Skin epidermis (tissue), 12 donors: ENCODE data around the gene TIMM22.
A peak's percentile ranks its signal among the peaks of the same experiment; 100 is the strongest.

Experiments
- H3K27ac ChIP-seq, 21 experiments: fragments of 200-600 bp; sonication (generic) in 11 of 21; one replicate each; pipeline ENCODE4 v1.5.0; 2020; ENCODE audit warnings: mild to moderate bottlenecking in 3 of 21, inconsistent platforms in 2 of 21, moderate library complexity in 2 of 21
- H3K4me3 ChIP-seq, 7 experiments: fragments of 200-600 bp; sonication (generic) in 2 of 7; one replicate each; pipeline ENCODE4 v1.5.0; 2020; ENCODE audit warnings: inconsistent platforms in 2 of 7, mild to moderate bottlenecking in 2 of 7, moderate library complexity in 1 of 7

Gene TIMM22

DNA sequence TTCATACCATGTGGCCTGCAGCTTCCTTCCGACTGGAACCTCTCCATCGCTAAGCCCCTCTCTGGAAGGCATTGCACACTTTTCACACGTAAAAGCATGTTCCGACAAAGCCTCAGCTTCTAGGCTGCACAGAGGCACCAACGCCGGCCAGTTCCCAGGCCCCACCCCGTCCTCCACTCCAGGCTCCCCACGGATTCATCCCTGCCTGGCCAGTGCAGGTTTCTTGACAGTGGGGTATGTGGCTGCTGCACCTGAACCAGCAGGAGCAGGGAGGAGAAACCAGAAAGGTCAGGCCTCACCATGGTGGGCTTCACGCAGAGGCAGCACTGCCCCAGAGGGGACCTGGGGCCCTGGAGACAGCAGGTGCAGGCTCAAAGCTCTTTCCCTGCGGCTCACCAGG lies 14.2 kb downstream of the TIMM22 start:
- Histone ChIP-seq H3K4me3 (no peak overlapping the region), H3K27ac (no peak overlapping the region)

DNA sequence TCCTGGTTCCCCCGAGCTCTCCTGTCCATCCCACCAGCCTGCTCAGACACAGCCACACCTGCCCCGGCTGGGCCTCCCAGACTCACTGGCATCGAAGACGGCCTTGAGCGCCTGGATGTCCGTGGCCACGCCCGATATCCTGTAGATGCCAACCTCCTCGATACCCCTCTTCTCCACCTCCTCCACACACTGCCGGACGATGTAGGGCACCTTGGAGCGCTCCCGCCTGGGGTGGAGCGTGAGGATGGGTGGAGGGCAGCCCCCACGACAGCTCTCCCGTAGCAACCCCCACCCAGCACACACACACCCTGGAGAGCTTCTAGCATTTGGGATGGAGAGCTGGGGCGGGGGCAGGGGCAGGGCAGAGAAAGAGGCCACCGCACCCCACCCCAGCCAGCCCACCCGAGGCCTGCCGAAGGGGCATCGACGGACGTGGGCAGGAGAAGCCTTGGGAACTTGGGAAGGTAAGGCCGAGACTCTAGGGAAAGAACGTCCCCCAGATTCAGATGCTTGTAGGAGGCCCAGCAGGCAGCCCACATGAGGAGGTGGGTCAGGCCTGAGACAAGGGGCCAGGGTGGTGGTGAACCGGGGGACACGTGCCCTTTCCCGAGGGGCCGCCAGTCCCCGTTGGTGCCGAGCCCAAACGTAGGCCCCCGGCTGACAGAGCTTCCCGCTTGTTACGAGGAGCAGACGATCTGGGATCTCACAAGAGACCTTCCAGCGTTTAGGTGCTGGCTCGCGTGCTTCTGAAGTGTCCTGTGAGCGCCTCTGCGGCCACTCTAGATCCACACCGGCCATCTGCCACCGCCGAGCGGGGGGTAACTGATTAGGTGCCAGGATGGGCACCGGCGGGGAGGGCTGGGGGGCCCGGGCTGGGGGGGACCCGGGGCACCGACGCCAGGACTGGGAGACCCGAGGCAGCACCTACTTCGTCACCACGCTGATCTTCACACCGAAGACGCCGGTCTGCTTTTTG lies 15.1 kb downstream of the TIMM22 start:
- H3K27ac ChIP-seq: no peak overlapping the region
- no peak overlapping the region for H3K4me3 ChIP-seq

DNA sequence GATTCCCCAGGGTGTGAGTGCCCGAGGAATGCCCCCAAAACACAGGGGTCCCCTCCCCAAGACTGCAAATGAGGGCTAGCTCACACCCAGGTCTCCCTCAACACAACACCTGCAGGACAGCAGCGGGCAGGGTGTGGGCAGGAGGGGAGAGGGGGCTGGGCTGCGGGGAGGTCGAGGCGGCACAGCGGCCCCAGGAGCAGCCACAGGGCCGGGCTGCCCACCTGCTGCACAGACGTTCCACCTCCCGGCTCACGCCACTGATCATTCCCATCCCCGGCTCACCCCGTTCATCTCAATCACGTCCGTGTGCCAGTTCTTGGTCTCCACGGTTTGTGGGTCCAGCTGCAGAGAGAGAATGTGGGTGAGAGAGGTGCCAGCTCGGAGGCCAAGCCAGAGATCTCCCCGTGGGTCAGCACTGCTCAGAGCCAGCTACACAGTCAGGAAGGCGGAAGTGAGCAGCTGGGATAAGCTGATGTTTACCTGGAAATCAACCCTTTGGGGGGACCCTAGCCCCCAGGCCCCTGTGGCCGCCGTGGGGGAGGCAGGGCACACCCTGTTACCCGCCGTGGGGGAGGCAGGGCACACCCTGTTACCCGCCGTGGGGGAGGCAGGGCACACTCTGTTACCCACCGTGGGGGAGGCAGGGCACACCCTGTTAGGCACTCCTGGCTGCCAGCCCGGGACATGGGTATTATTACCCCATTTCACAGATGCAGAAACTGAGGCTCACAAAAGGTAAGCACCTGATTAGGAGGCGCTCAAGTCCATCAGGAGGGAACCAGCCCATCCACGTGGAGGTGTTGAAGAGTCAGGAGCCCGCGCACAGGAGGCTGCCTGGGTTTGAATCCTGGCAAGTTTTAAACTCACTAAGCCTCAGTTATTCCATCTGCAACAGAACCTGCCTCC lies 16.1 kb downstream of the TIMM22 start:
- Histone ChIP-seq H3K4me3 (no peak overlapping the region), H3K27ac (no peak overlapping the region)

DNA sequence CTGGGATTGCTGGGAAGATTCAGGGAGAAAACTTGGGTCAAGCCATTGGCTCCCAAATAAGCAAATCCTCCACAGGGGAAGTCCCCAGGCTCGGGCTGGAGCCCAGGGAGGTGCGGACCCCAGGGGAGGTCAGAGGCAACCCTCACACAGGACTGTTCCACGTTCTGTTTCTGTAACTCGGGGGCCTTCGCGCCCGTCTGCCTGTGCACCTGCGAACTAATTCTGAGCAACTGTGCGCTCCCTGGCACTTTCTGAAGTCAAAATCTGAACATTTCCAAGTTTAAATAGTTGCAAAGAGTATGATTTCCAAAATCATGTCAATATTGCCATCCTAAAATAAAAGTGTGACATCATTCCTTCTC lies 16.8 kb downstream of the TIMM22 start:
- Histone ChIP-seq H3K4me3 (no peak overlapping the region), H3K27ac (no peak overlapping the region)

DNA sequence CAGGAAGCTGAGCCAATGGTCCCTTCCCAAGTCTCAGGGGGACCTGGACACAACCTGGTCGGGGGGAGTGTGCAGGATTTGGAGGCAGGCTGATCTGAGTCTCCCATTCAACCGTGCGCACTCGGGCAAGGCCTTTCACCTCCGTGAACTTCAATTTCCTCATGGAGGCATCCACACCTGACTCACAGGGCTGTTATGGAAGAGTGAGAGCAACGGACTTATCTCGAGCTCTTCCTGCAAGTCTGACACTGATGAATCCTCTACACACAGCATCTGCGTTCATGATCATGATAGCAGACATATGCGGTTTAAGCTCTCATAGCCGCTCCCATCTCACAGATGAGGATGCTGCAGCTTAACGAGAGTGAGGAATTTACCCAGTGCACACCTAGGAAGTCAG lies 21.6 kb downstream of the TIMM22 start:
- H3K4me3 ChIP-seq: no peak overlapping the region
- no peak overlapping the region for H3K27ac ChIP-seq

DNA sequence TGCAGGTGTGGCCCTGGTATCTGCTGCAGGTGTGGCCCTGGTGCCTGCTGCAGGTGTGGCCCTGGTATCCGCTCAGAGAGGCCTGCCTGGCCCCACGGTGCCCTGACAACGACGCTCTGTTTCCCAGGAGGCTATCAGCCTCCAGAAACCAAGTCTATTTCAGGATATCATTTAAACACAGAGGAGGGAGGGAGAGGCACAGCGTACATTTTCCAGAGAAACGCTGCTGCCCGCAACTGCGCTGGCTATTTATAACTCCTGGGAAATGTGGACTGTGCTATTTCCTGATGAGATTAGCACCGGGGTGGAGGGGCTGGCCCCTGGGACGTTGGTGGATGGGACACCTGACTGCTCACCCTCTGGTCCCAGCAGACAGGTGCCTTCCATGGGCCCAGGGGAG lies 22.5 kb downstream of the TIMM22 start:
- Histone ChIP-seq H3K27ac (peak overlapping the region in 1 of 21 experiments; percentile 12), H3K4me3 (no peak overlapping the region)

DNA sequence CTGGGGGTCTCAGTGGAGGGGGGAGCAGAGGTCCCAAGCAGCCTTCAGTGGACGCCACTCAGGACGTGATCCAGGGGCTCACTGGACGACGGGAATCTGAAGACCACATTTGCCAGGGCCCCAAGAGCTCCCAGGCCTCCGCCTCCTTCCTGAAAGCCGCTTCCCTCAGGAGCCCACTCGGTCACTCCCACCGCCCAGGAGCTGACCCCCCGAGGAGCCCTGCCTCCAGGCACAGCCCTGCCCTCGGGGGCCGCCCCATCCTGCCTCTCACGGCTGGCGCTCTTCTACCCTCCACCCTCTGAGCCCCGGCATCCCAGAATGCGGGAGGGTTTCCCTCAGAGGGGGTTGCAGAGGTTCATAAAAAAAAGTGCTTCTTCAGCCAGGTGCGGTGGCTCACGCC lies 24.2 kb downstream of the TIMM22 start:
- H3K4me3 ChIP-seq: no peak overlapping the region
- H3K27ac ChIP-seq: no peak overlapping the region

DNA sequence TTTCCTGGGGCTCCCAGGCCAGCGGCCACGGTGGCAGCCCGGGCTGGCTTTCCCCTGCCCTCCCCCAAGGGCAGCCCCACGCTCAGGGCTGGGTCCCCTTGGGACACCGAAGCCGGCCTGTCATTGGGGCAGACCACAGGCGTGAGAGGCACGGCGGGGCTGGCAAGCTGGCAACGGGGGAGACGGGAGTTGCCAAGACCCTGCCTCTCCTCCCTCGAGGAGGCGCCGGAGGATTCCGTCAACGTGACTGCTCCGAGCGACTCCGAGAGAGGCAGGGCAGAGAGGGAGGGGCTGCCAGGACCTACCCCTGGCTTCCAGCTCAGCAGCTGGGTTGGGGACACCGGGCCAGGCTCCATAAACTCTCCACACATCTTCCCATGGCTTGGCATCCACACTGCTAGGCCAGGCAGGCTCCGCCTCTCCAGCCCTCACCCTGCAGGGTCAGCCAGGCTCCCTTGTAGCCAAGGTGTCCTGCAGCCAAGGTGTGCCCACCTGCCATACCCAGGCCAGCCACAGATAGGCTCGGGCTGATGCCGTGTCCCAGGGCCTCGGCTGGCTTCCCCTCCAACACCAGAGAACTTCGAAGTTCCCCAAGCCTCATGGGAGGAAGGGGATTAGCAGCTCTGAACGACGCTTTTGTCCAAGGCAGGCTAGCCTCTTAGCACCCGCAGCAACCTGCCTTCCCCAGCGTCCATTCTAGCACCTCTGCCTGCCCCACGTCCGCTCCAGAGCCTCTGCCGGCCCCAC lies 25.5 kb downstream of the TIMM22 start:
- Histone ChIP-seq H3K4me3 (no peak overlapping the region), H3K27ac (peak overlapping the region in 4 of 21 experiments; percentile 11 to 66 (median 29))

DNA sequence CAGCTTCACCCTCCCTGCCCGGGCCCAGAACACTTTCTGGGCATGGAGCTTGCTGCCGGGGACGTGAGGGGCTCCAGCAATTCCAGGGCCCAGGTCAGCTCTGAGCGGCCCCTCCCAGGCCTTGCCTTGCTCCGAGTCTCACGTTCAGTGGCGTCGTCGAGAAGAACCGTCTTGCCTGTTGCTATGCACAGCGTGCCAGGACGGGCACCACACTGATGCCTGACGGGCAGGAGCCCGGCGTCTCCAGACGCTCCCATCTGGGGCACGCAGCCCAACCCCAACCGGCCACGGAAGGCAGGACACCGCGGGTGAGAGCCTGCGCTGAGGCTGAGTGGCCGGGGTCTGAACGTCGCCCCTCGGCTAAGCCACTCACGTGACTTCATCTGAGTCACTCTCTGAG lies 27.1 kb downstream of the TIMM22 start:
- H3K27ac ChIP-seq: no peak overlapping the region
- no peak overlapping the region for H3K4me3 ChIP-seq

DNA sequence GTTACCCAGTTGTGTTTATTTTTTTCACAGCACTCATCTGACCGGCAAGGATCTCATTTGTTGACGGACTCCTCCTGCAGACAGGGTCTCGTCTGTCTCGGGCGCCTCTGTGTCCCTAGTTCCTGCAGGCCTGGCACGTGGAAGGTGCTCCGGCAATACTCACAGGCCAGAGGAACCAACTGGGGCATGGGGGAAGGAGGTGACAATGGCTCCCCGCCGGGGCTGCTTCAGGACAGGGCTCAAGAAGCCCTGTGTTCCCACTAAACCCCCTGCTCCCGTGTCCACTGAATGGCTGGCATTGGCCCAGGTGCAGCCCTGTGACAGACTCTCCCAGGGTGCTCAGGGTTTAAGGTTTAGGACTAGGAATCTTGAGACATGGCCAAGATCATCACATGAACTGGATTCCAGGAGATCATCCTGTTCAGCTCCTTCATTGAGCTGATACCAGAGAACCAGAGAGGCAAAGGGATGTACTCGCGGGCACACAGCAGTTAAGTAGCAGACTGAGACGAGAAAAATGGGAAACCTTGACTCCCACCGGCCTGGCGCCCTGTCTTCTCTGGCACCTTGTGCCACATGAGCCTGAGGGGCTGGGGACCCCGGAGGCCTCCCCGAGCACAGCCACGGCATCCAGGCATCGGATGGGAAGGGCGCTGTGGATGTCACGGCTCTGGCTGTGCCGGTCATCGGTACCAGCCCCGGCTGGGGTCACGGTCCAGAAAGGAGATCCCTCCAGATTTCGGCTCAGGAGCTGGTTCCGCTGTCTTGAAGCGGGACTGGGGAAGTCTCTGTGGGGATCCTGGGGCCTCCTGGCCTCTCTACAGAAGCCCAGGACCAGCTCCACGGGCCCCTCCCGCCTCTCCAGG lies 29.0 kb downstream of the TIMM22 start:
- H3K4me3 ChIP-seq: no peak overlapping the region
- no peak overlapping the region for H3K27ac ChIP-seq

DNA sequence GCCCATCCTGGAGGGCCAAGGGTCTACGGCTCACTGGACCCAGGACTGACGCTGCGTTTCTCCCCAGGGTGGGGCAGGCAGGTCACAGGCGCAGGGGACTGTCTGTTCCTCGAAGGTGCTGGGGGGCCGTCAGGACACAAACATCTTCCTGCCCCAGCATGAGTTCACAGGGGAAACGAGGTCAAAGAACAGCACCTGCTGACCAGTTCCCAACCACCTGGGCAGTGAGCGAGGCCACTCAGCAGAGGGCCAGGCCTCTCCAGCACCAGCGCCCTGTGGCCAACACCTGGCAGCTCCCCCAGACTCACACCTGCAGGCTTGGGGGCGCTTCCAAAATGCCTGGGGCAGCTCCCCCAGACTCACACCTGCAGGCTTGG lies 29.7 kb downstream of the TIMM22 start:
- Histone ChIP-seq H3K27ac (peak overlapping the region in 1 of 21 experiments; percentile 1), H3K4me3 (no peak overlapping the region)

DNA sequence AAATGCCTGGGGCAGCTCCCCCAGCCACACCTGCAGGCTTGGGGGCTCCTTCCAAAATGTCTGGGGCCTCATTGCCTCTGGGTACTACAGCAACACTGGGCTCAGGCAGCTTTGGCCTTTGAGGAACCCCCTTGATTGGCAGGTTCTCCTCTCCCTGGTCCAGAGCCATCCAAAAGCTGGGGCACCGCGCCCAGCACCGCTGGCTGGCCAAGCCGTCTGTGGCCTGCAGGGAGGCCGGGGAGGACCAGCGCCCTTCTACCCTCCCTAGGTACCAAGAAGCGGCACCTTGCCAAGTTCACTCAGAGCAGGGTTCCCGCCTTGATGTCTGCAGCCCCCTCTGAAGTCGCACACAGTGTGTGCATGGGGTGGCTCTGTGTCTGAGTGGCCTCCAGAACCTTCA lies 30.1 kb downstream of the TIMM22 start:
- peak overlapping the region in 1 of 21 experiments; percentile 1 for H3K27ac ChIP-seq
- H3K4me3 ChIP-seq: no peak overlapping the region

DNA sequence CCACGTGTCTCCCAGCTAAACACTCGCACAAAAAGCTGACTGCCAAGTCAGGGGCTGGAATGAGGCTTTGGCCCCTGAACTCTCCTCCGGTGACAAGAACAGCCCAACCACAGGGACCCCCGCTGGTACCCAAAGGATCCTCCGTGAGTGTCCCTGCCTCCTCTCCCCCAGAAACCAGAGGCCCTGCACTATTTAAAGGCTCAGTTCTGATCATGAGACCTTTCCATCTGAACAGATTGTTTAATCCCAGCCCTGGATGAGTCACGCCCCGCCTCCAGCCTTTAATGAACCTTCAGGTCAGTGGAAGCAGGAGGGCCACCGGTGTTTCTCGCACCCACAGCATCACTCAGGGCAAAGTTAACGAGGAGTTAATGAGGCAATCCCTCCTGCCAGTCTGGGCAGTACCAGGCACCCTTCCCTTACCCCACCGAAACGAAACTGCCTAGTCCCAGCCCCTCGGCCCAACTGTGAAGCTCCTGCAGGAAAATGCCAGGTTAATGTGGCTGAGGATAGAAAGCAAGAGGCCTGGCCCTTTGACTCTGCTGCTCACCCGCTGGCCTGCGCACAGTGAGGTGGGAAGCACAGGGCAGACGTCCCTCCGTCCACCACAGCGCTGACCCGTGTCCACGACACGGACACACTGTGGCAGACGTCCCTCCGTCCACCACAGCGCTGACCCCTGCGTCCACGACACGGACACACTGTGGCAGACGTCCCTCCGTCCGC lies 32.4 kb downstream of the TIMM22 start:
- H3K27ac ChIP-seq: peak overlapping the region in 10 of 21 experiments; percentile 2 to 74 (median 40)
- no peak overlapping the region for H3K4me3 ChIP-seq

DNA sequence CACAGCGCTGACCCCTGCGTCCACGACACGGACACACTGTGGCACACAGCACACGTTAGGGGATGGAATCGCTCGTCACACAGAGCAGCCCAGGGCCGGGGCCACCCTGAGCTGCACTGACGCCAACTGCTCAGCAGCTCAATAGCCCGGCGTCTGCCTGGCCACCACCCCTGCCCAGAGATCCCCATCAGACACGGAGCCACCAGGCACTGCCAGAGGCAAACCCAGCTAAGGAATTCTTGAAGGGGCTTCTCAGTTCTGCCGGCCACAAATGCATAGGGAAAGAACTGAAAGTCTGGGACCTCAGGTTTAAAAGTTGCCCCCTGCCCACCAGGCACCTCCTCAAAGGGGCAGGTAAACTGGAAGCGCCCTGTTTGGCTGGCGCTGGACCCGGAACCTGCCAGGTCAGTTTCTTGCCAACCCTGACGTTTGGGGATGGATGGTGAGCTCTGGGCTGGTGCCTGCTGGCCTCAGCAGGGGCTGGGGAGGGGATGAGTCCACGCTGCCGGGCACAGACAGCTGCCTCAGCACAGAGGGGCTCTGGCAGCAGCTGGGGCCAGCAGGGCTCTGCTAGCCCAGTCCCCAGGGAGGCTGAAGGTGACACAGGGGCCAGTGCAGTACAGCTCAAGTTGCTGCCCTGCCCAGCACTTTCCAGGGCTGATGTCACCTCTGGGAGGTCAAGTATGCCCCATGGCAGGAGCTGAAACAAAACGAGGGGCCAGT lies 33.2 kb downstream of the TIMM22 start:
- Histone ChIP-seq H3K27ac (peak overlapping the region in 4 of 21 experiments; percentile 3 to 53 (median 42)), H3K4me3 (no peak overlapping the region)

DNA sequence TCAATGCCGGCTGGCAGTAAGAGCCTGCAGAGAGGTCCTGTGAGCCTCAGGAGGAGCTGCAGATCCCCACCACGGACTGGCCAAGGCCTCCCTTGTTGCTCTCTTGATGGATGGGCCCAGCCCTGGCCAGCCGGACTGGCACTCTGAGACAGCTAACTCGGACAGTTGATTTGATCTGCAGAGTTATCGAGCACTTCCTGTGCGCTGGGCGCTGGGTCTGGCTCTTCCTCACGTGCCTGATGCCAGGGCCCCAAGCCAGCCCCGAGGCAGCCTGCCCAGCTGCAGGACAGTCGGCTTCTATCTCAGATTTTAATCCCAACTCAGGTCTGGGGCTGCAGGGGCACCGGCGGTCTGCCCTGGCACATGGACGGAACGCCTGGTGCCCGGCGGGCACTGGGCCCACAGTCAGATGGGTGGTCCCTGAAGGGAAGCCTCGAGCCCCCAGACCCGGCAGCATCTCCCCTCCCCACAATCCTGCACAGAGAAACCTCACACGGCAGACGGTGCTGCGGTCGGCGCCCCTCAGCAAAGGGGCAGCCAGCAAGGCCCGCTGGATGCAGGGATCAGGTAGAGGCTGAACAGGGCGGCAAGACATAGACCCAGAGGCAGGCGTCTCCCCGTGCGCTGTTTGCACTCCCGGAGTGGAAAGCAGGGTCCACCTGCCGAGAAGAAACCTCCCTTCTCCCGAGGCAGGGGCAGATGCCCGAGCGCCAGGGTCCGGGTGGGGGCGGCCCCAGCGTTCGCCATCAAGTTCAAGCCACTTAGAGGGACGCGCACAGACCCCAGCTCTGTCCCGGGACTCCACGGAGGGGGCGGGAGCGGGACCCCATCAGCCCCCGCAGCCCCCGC lies 34.0 kb downstream of the TIMM22 start:
- Histone ChIP-seq H3K27ac (peak overlapping the region in 6 of 21 experiments; percentile 3 to 53 (median 32)), H3K4me3 (peak overlapping the region in 1 of 7 experiments; percentile 30)

DNA sequence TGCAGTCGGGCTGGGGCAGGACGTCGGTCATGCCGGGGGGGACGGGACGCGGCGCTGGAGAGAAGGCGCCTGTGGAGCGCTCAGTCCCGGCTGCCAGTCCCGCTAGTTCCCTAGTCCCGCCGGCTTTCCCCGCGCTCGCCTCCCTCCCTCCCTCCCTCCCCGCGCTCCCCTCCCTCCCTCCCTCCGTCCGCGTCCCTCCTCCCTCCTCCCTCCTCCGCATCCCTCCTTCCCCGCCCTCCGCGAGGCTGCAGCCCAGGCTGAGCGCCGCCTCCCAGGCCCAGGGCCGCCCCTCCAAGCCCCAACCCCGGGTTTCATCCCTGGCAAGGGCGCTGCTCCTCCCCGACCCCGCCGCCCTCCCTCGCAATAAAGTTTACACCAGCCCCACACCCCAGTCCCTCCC lies 34.8 kb downstream of the TIMM22 start:
- peak overlapping the region in 1 of 7 experiments; percentile 30 for H3K4me3 ChIP-seq
- H3K27ac ChIP-seq: peak overlapping the region in 1 of 21 experiments; percentile 16

DNA sequence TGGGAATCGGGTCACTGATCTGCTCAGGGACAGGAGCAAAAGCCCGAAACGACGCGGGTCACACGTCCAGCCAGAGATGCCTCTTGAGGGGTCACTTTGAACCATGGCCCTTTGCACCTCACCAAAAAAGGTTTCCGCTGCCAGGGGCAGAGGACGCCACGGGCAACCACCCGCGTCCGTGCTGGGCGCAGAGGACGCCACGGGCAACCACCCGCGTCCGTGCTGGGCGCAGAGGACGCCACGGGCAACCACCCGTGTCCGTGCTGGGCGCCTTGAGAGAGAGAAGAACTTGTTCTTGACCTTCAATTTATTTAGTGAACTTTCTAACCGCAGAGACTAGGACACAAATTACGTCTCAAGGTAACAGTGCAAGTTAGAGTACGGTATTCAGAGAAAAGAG lies 35.5 kb downstream of the TIMM22 start:
- Histone ChIP-seq H3K27ac (no peak overlapping the region), H3K4me3 (no peak overlapping the region)
